Subcutaneous abdominal adipose tissue (tissue), 5 donors: ENCODE data around the gene ZNF581.

ENCODE experiments used
- H3K27ac ChIP-seq: one replicate; pipeline ENCODE4 v1.7.0; 2013; ENCODE audit warnings: low read depth, mild to moderate bottlenecking, inconsistent platforms, low read length, moderate library complexity
- H3K27me3 ChIP-seq, 5 donors: one replicate each; pipeline ENCODE4 v1.7.0; 2013; ENCODE audit warnings: low read length in 5 of 5, inconsistent platforms in 1 of 5; ENCODE audit not compliant: control insufficient read depth in 5 of 5, insufficient read depth in 4 of 5
- H3K36me3 ChIP-seq, 5 donors: one replicate each; pipeline ENCODE4 v1.7.0; 2013; ENCODE audit warnings: low read length in 5 of 5; ENCODE audit not compliant: control insufficient read depth in 5 of 5, insufficient read depth in 5 of 5
- H3K4me1 ChIP-seq, 5 donors: one replicate each; pipeline ENCODE4 v1.7.0; 2013; ENCODE audit warnings: low read length in 5 of 5, mild to moderate bottlenecking in 3 of 5, moderate library complexity in 1 of 5; ENCODE audit not compliant: control insufficient read depth in 5 of 5, insufficient read depth in 5 of 5
- H3K4me3 ChIP-seq, 5 donors: one replicate each; pipeline ENCODE4 v1.7.0; 2013; ENCODE audit warnings: low read length in 5 of 5, low read depth in 1 of 5
- H3K9ac ChIP-seq, 5 donors: one replicate each; pipeline ENCODE4 v1.7.0; 2013; ENCODE audit warnings: low read length in 5 of 5, mild to moderate bottlenecking in 4 of 5, moderate library complexity in 3 of 5
- H3K9me3 ChIP-seq, 5 donors: one replicate each; pipeline ENCODE4 v1.7.0; 2013; ENCODE audit warnings: low read length in 5 of 5; ENCODE audit not compliant: control insufficient read depth in 5 of 5
- donor health status: healthy.
- donor health status: healthy.
- donor health status: healthy.
- donor health status: healthy.
- donor health status: healthy.

Gene ZNF581

GRCh38 chr19:55693336-55693974 is 50.0 kb downstream of the ZNF581 start:
- H3K9ac ChIP-seq, result no peak overlapping the region
- H3K27ac ChIP-seq, result no peak overlapping the region
- no peaks in the 10 kb centered on the region for H3K9me3 ChIP-seq
- no peaks in the 10 kb centered on the region for H3K27me3 ChIP-seq
- H3K4me1 ChIP-seq, result peaks cover 0 to 2% (median 0%) of the 10 kb centered on the region in 5 donors
- no peak overlapping the region for H3K4me3 ChIP-seq
- H3K36me3 ChIP-seq, result peaks cover 0 to 97% (median 86%) of the 10 kb centered on the region in 5 donors

GRCh38 chr19:55694241-55694655 is 50.8 kb downstream of the ZNF581 start:
- no peaks in the 10 kb centered on the region for H3K9me3 ChIP-seq
- H3K4me1 ChIP-seq, result peaks cover 0 to 2% (median 0%) of the 10 kb centered on the region in 5 donors
- H3K27me3 ChIP-seq, result no peaks in the 10 kb centered on the region
- H3K4me3 ChIP-seq, result no peak overlapping the region
- peaks cover 0 to 95% (median 82%) of the 10 kb centered on the region in 5 donors for H3K36me3 ChIP-seq
- no peak overlapping the region for H3K9ac ChIP-seq
- H3K27ac ChIP-seq, result no peak overlapping the region

DNA sequence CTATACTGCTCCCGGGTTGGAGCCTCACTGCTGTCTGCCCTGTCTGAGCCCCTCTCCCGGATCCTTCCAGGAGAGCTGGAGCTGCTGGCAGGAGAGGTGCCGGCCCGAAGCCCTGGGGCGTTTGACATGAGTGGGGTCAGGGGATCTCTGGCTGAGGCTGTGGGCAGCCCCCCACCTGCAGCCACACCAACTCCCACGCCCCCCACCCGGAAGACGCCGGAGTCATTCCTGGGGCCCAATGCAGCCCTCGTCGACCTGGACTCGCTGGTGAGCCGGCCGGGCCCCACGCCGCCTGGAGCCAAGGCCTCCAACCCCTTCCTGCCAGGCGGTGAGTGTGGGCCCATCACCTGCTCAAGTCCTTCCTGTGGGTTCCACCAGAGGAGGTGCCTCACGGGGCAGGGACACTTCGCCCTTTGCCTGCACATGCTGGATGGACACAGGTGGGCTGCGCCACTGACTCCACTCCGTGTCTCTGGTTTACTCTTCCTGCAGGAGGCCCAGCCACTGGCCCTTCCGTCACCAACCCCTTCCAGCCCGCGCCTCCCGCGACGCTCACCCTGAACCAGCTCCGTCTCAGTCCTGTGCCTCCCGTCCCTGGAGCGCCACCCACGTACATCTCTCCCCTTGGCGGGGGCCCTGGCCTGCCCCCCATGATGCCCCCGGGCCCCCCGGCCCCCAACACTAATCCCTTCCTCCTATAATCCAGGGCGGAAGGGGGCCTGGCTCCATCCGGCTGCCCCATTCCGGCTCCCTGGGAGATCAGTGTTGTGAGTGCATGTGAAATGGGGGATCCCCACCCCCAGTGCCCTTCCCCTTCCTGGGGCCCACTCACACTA is 51.4 kb downstream of the ZNF581 start:
- Histone ChIP-seq H3K9ac (no peak overlapping the region), H3K36me3 (peaks cover 0 to 92% (median 79%) of the 10 kb centered on the region in 5 donors), H3K4me1 (peaks cover 0 to 2% (median 0%) of the 10 kb centered on the region in 5 donors), H3K27ac (no peak overlapping the region), H3K27me3 (no peaks in the 10 kb centered on the region), H3K4me3 (no peak overlapping the region), H3K9me3 (no peaks in the 10 kb centered on the region)
